GM19238 (cell line): ENCODE data around the gene G3BP1.
"Not testable (repeated sequence)": the region's sequence is repeated elsewhere in the genome, so short reads cannot be mapped to it uniquely, and the experiment has no call there.

Experiments
- DNase-seq: peaks from one replicate; pipeline ENCODE4 v3.0.0; 2011; ENCODE audit warnings: low spot score; ENCODE audit not compliant: insufficient read length

Gene G3BP1

GRCh38 chr5:151755383-151755782, 16.4 kb upstream of the G3BP1 start:
- no peak for DNase-seq

GRCh38 chr5:151757233-151758140, 14.3 kb upstream of the G3BP1 start:
- no peak for DNase-seq

- DNase-seq, result no peak
These were observed 13.7 kb upstream of the G3BP1 start for GRCh38 chr5:151758141-151758429.

- peak; percentile 91 for DNase-seq
These were observed 13.1 kb upstream of the G3BP1 start, which contains the start of gene ATOX1 for GRCh38 chr5:151758430-151759241. TSS of gene ATOX1 (minus strand) at chr5:151758631. CDS start at chr5:151758551, 80 bp downstream.

- DNase-seq, result no peak
These were observed 7.0 kb upstream of the G3BP1 start for GRCh38 chr5:151764801-151765200.

- DNase-seq, result no peak
These were observed 4.8 kb upstream of the G3BP1 start for GRCh38 chr5:151766975-151767374.

- peak; percentile 35 for DNase-seq
These were observed 1.1 kb upstream of the G3BP1 start for GRCh38 chr5:151770383-151771258.

- DNase-seq, result peak; percentile 21
These were observed 483 bp downstream of the G3BP1 start for GRCh38 chr5:151772029-151772845.

GRCh38 chr5:151772846-151773561, 1.2 kb downstream of the G3BP1 start:
- DNase-seq, result no peak

GRCh38 chr5:151773951-151774350, 2.2 kb downstream of the G3BP1 start:
- DNase-seq, result no peak

GRCh38 chr5:151775025-151775606, 3.4 kb downstream of the G3BP1 start:
- no peak for DNase-seq

- DNase-seq, result no peak
These were observed 7.9 kb downstream of the G3BP1 start for GRCh38 chr5:151779531-151780125.

GRCh38 chr5:151780348-151780747, 8.6 kb downstream of the G3BP1 start:
- DNase-seq, result no peak

- DNase-seq, result no peak
These were observed 9.4 kb downstream of the G3BP1 start for GRCh38 chr5:151781201-151781600.

- DNase-seq, result not testable (repeated sequence)
These were observed 11.9 kb downstream of the G3BP1 start for GRCh38 chr5:151783664-151784063.

- no peak for DNase-seq
These were observed 12.4 kb downstream of the G3BP1 start for GRCh38 chr5:151784141-151784540.

- no peak for DNase-seq
These were observed 14.7 kb downstream of the G3BP1 start for GRCh38 chr5:151786468-151786867.

GRCh38 chr5:151787817-151788216, 16.1 kb downstream of the G3BP1 start:
- no peak for DNase-seq

GRCh38 chr5:151793358-151793757, 21.6 kb downstream of the G3BP1 start:
- DNase-seq, result no peak
